Activated T-cell treated with anti-CD3 and anti-CD28 coated beads for 4 hours (primary cell): ENCODE data around the gene PLCXD3.
"Not testable (repeated sequence)": the region's sequence is repeated elsewhere in the genome, so short reads cannot be mapped to it uniquely, and the experiment has no call there.

ENCODE experiments used
- DNase-seq: peaks from one replicate; pipeline ENCODE4 v3.0.0-alpha.2; 2020

The PLCXD3 gene

GRCh38 chr5:41339339-41339738 is 171.1 kb downstream of the PLCXD3 start:
- no peak for DNase-seq

- DNase-seq, result no peak
Observed at GRCh38 chr5:41338136-41338675, 172.2 kb downstream of the PLCXD3 start.

GRCh38 chr5:41337724-41338123 is 172.7 kb downstream of the PLCXD3 start:
- no peak for DNase-seq

GRCh38 chr5:41337216-41337615 is 173.2 kb downstream of the PLCXD3 start:
- no peak for DNase-seq

- no peak for DNase-seq
Observed at GRCh38 chr5:41336471-41336870, 173.9 kb downstream of the PLCXD3 start.

- no peak for DNase-seq
Observed at GRCh38 chr5:41335596-41336181, 174.7 kb downstream of the PLCXD3 start.

GRCh38 chr5:41334758-41335157 is 175.6 kb downstream of the PLCXD3 start:
- no peak for DNase-seq

GRCh38 chr5:41334221-41334620 is 176.2 kb downstream of the PLCXD3 start:
- no peak for DNase-seq

- no peak for DNase-seq
Observed at GRCh38 chr5:41325074-41325473, 185.3 kb downstream of the PLCXD3 start.

GRCh38 chr5:41322826-41323225 is 187.6 kb downstream of the PLCXD3 start:
- DNase-seq, result not testable (repeated sequence)

- DNase-seq, result no peak
Observed at GRCh38 chr5:41312478-41313060, 197.8 kb downstream of the PLCXD3 start.

- no peak for DNase-seq
Observed at GRCh38 chr5:41312066-41312465, 198.3 kb downstream of the PLCXD3 start.

- no peak for DNase-seq
Observed at GRCh38 chr5:41309275-41309674, 201.1 kb downstream of the PLCXD3 start.

GRCh38 chr5:41306005-41306404 is 204.4 kb downstream of the PLCXD3 start:
- DNase-seq, result no peak

- DNase-seq, result no peak
Observed at GRCh38 chr5:41305056-41305455, 205.3 kb downstream of the PLCXD3 start.

- no peak for DNase-seq
Observed at GRCh38 chr5:41296066-41296465, 214.3 kb downstream of the PLCXD3 start.

- no peak for DNase-seq
Observed at GRCh38 chr5:41291323-41291722, 219.1 kb downstream of the PLCXD3 start.

GRCh38 chr5:41290810-41291209 is 219.6 kb downstream of the PLCXD3 start:
- no peak for DNase-seq

- no peak for DNase-seq
Observed at GRCh38 chr5:41289970-41290464, 220.4 kb downstream of the PLCXD3 start.

GRCh38 chr5:41286696-41287095 is 223.7 kb downstream of the PLCXD3 start:
- no peak for DNase-seq

- no peak for DNase-seq
Observed at GRCh38 chr5:41286165-41286564, 224.2 kb downstream of the PLCXD3 start.

GRCh38 chr5:41284938-41285337 is 225.5 kb downstream of the PLCXD3 start:
- no peak for DNase-seq

- no peak for DNase-seq
Observed at GRCh38 chr5:41281215-41281810, 229.1 kb downstream of the PLCXD3 start.

- no peak for DNase-seq
Observed at GRCh38 chr5:41279040-41279439, 231.4 kb downstream of the PLCXD3 start.
